Hepatocyte (in vitro differentiated cells): Measurements from ENCODE around the gene JARID2.

Experiments used
- EZH2 ChIP-seq: fragments of 200-600 bp; sonication (generic); IDR thresholded peaks from 2 replicates; pipeline ENCODE4 v1.6.1; 2016; ENCODE audit warnings: antibody characterized with exemption, mild to moderate bottlenecking, borderline replicate concordance
- EZH2phosphoT487 ChIP-seq: fragments of 200-600 bp; sonication (generic); IDR thresholded peaks from one replicate; pipeline ENCODE4 v1.6.1; 2018; ENCODE audit warnings: antibody characterized with exemption, mild to moderate bottlenecking, low read depth, moderate library complexity; ENCODE audit not compliant: unreplicated experiment, severe bottlenecking
- TF ChIP-seq, protein P1 (sequence below): fragments of 200-600 bp; sonication (generic); IDR thresholded peaks from 2 replicates; pipeline ENCODE4 v1.5.1; 2016; ENCODE audit warnings: antibody characterized with exemption, mild to moderate bottlenecking; ENCODE audit not compliant: poor library complexity

DNA sequence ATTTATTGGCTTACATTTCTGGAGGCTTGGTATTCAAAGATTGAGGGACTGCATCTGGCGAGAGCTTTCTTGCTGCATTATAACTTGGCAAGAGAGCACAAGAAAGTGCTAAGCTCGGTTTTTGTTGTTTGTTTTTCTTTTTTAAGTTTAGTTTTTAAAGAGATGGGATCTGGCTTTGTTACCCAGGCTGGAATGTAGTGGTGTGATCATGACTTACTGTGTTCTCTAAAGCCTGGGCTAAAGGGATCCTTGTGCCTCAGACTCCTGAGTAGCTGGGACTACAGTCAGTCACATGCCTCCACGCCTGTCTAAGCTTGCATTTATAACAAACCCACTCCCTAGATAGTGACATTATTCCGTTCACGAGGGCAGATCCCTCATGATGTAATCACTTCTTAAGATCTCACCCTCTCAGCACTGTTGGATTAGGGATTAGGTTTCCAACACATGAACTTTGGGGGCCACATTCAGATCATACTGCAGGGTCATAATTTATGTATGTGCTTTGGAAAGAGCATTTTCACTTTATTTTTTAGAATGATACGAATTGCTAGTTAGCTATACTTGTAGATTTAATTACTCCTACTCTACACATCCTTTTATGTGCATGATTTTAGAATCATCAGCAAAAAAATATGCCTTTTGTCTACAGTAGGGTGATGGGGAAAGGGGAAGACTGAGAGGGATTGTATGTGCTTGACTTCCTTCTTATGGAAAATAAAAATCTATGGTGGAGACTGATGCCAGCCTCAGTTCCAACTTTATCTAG, 167.8 kb downstream of the JARID2 start:
- TF ChIP-seq, protein P1, sequence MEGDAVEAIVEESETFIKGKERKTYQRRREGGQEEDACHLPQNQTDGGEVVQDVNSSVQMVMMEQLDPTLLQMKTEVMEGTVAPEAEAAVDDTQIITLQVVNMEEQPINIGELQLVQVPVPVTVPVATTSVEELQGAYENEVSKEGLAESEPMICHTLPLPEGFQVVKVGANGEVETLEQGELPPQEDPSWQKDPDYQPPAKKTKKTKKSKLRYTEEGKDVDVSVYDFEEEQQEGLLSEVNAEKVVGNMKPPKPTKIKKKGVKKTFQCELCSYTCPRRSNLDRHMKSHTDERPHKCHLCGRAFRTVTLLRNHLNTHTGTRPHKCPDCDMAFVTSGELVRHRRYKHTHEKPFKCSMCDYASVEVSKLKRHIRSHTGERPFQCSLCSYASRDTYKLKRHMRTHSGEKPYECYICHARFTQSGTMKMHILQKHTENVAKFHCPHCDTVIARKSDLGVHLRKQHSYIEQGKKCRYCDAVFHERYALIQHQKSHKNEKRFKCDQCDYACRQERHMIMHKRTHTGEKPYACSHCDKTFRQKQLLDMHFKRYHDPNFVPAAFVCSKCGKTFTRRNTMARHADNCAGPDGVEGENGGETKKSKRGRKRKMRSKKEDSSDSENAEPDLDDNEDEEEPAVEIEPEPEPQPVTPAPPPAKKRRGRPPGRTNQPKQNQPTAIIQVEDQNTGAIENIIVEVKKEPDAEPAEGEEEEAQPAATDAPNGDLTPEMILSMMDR, result no peak
- TF ChIP-seq EZH2 (no peak), EZH2phosphoT487 (no peak)
